ENCODE measurements around the gene OLFM3.

GRCh38 chr1:101873672-101874071 is 123.1 kb downstream of the OLFM3 start:
- TF ChIP-seq MAX (IDR thresholded peaks at IDR 0.05) (no peak), RAD21 (IDR thresholded peaks at IDR 0.05; ENCODE audit: low read depth) (no peak)

Data from Ishikawa (cell line).